Kidney (tissue), 14 donors: Measurements from ENCODE around the gene ADORA2A. TPM values are rescaled to one million over a fixed set of nuclear protein-coding genes. Genes with fewer than 3 reads are reported as not detected.

Source experiments
- DNase-seq, 5 donors: peaks; one replicate each; pipeline ENCODE4 v3.0.0-alpha.2; 2013 to 2020
- FAIRE-seq: peaks from 2 replicates; lab custom pipeline; 2012; peaks lifted over from hg19 to GRCh38; lab: Jason Lieb, UNC
- H3K27ac ChIP-seq, 2 donors: one replicate each; pipeline ENCODE4 v1.7.0; 2013; ENCODE audit warnings: low read depth in 2 of 2, low read length in 2 of 2, inconsistent platforms in 1 of 2
- H3K27me3 ChIP-seq: one replicate; pipeline ENCODE4 v1.7.1; 2013; ENCODE audit warnings: low read length, inconsistent platforms; ENCODE audit not compliant: control insufficient read depth, insufficient read depth
- H3K36me3 ChIP-seq, 3 donors: one replicate each; pipeline versions ENCODE4 v1.7.0 to v1.7.1; 2013; ENCODE audit warnings: low read length in 3 of 3, control low read depth in 1 of 3, inconsistent platforms in 1 of 3; ENCODE audit not compliant: insufficient read depth in 3 of 3, control insufficient read depth in 2 of 3
- H3K4me1 ChIP-seq, 3 donors: one replicate each; pipeline versions ENCODE4 v1.7.0 to v1.7.1; 2013; ENCODE audit warnings: low read length in 3 of 3, inconsistent platforms in 1 of 3, low read depth in 1 of 3; ENCODE audit not compliant: control insufficient read depth in 2 of 3, insufficient read depth in 2 of 3
- H3K4me3 ChIP-seq, 3 donors: one replicate each; pipeline versions ENCODE4 v1.7.0 to v1.8.1; 2013; ENCODE audit warnings: low read length in 3 of 3, control low read depth in 1 of 3, inconsistent platforms in 1 of 3
- H3K9ac ChIP-seq, 3 donors: one replicate each; pipeline versions ENCODE4 v1.7.0 to v1.7.1; 2013; ENCODE audit warnings: low read length in 3 of 3, control low read depth in 1 of 3, inconsistent platforms in 1 of 3
- H3K9me3 ChIP-seq, 3 donors: one replicate each; pipeline versions ENCODE4 v1.7.0 to v1.7.1; 2013; ENCODE audit warnings: low read length in 3 of 3, control low read depth in 1 of 3, inconsistent platforms in 1 of 3; ENCODE audit not compliant: control insufficient read depth in 2 of 3, insufficient read depth in 1 of 3
- intact Hi-C: fragments of 100-400 bp; cut with DNase I; formaldehyde crosslinking; loops from one replicate; pipeline ENCODE4 v1.11.1; 2022
- polyA plus RNA-seq: library from polyadenylated mRNA; stranded (reverse); fragments of 350-450 nt; fragmentation: Illumina TruSeq; extraction: RNeasy Lipid Tissue Mini Kit (QIAGEN cat#74804); gene quantifications from one replicate; pipeline ENCODE4 v1.2.3, GENCODE V29; 2014; ENCODE audit warnings: low read depth, low replicate concordance; ENCODE audit not compliant: insufficient read depth
- total RNA-seq: library from RNA; stranded (reverse); fragmentation: NEBNext Ultra II Directional; extraction: Animal tissue kit (Norgen Biotek cat#: 25700); gene quantifications from one replicate; pipeline ENCODE4 v1.2.1, GENCODE V29; 2021
- TF ChIP-seq, protein P1 (sequence below): IDR thresholded peaks from 3 replicates; pipeline ENCODE4 v1.5.1; 2012; ENCODE audit warnings: mild to moderate bottlenecking, moderate library complexity, borderline replicate concordance; ENCODE audit not compliant: insufficient read depth; ENCODE audit errors: extremely low read depth
- donor health status: control.
- donor health status: control.
- donor health status: control.
- donor health status: control.
- donor health status: control.
- donor health status: DM: yes; HTN: yes; CAD: no.
- donor health status: Normal renal cell carcinoma (clear cell type).

ADORA2A gene
- total and polyA plus RNA-seq, 2 donors from 2014 or later = 6.1 to 6.9 TPM

DNA sequence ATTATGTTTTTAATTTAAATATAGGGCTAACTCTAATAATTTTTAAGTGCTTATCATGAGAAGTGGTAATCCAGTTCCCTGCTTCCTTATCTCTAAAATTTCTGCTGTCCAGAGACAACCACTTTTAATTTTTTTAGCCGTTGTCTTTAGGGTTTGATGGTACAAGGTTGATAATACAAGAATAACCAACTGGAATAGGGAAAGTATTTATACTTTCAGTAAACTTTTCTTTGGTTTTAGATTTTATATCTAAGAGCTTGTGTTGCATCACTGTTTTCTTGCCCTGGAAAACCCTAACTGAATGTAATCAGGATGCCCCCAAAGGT, 46.5 kb upstream of the ADORA2A start:
- no peak for FAIRE-seq
- intact Hi-C loops = no loop called here

DNA sequence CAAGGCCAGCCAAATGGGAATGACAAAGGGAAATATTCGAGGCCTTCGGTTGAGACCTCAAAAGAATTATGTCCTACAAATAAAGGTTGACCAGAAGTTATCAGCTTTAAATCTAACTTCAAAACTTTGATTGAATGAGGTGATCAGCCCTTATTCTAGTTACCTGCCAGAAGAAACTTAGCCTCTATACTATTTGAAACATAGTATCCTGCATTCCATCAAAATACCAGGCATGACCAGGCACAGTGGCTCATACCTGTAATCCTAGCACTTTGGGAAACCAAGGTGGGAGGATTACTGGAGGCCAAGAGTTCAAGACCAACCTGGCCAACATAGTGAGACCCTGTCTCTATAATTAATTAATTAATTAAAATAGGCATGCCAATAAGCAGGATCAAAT, 44.3 kb upstream of the ADORA2A start:
- DNase-seq (no peak), FAIRE-seq (no peak)
- H3K4me3 ChIP-seq = no peak overlapping the region
- no peaks in the 10 kb centered on the region for H3K27me3 ChIP-seq
- intact Hi-C loops = no loop called here
- no peaks in the 10 kb centered on the region for H3K9me3 ChIP-seq
- TF ChIP-seq, protein P1, sequence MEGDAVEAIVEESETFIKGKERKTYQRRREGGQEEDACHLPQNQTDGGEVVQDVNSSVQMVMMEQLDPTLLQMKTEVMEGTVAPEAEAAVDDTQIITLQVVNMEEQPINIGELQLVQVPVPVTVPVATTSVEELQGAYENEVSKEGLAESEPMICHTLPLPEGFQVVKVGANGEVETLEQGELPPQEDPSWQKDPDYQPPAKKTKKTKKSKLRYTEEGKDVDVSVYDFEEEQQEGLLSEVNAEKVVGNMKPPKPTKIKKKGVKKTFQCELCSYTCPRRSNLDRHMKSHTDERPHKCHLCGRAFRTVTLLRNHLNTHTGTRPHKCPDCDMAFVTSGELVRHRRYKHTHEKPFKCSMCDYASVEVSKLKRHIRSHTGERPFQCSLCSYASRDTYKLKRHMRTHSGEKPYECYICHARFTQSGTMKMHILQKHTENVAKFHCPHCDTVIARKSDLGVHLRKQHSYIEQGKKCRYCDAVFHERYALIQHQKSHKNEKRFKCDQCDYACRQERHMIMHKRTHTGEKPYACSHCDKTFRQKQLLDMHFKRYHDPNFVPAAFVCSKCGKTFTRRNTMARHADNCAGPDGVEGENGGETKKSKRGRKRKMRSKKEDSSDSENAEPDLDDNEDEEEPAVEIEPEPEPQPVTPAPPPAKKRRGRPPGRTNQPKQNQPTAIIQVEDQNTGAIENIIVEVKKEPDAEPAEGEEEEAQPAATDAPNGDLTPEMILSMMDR = no peak
- no peaks in the 10 kb centered on the region for H3K36me3 ChIP-seq
- no peaks in the 10 kb centered on the region for H3K4me1 ChIP-seq
- H3K9ac ChIP-seq = no peak overlapping the region
- H3K27ac ChIP-seq = no peak overlapping the region

More for the DNA sequence above, 46.5 kb upstream of the ADORA2A start:
- Histone ChIP-seq H3K9ac (no peak overlapping the region), H3K36me3 (peaks cover 0 to 10% (median 6%) of the 10 kb centered on the region in 3 donors), H3K9me3 (no peaks in the 10 kb centered on the region), H3K27me3 (no peaks in the 10 kb centered on the region), H3K4me3 (no peak overlapping the region), H3K4me1 (no peaks in the 10 kb centered on the region), H3K27ac (no peak overlapping the region)
- DNase-seq = no peak
- TF ChIP-seq, protein P1 = no peak

DNA sequence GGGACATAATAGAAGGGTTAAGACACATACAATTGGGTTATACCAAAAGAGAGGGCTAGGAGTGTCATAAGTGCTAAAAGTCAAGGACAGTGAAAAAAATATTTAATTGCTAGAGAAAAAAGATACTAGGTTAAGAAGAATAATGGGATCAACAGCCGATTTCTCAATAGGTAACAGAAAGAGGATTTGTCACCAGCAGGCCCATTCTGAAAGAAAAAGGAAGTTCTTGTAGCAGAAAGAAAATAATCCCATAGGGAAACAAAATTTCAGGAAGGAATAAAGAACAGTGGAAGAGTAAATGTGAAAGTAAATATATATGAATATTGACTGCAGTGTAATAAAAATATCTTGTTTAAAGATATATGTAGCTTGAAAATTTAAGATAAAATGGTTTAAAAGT, 43.3 kb upstream of the ADORA2A start:
- Histone ChIP-seq H3K36me3 (no peaks in the 10 kb centered on the region), H3K4me3 (no peak overlapping the region), H3K9ac (no peak overlapping the region), H3K27ac (no peak overlapping the region), H3K4me1 (no peaks in the 10 kb centered on the region), H3K9me3 (no peaks in the 10 kb centered on the region), H3K27me3 (no peaks in the 10 kb centered on the region)
- intact Hi-C loops = no loop called here
- DNase-seq (no peak), FAIRE-seq (no peak)
- TF ChIP-seq, protein P1 = no peak

- peaks cover 0 to 8% (median under 1%) of the 10 kb centered on the region in 3 donors for H3K4me1 ChIP-seq
- H3K4me3 ChIP-seq = no peak overlapping the region
- DNase-seq = no peak
- H3K27ac ChIP-seq = no peak overlapping the region
- FAIRE-seq = no peak
- TF ChIP-seq, protein P1 = no peak
- intact Hi-C loops = no loop called here
- no peaks in the 10 kb centered on the region for H3K9me3 ChIP-seq
- H3K27me3 ChIP-seq = no peaks in the 10 kb centered on the region
- H3K36me3 ChIP-seq = peaks cover 0 to 2% (median 0%) of the 10 kb centered on the region in 3 donors
- no peak overlapping the region for H3K9ac ChIP-seq
Measured at GRCh38 chr22:24386937-24387471, 40.4 kb upstream of the ADORA2A start.
